K562 (cell line): ENCODE measurements around the gene MYO9A. TPM values are rescaled to one million over a fixed set of nuclear protein-coding genes. Genes with fewer than 3 reads are reported as not detected.

ENCODE experiments used
- polyA plus RNA-seq, 8 experiments: library from polyadenylated mRNA; depleted of rRNA in 4 of 8; stranded (reverse) in 5 of 8; unstranded in 3 of 8; fragments of >200 nt; fragmentation: Nextera tagmentation in 2 of 8; fragmentation: Illumina TruSeq in 1 of 8; extraction: Ambion mirVana in 2 of 8; extraction: Trizol in 1 of 8; gene quantifications; 2 replicates each; pipeline versions ENCODE4 v1.2.1 to v1.2.3, GENCODE V29; 2011 to 2014; ENCODE audit warnings: inconsistent platforms in 1 of 8, missing spikeins in 1 of 8
- small RNA-seq: library from RNA; depleted of rRNA; stranded (forward); fragments of <200 nt; gene quantifications from one replicate; pipeline ENCODE3, GENCODE V24; 2014
- total RNA-seq, 7 experiments: library from RNA; depleted of rRNA in 6 of 7; stranded (reverse); fragments of >200 nt in 6 of 7; fragmentation: Illumina TruSeq in 2 of 7; extraction: Trizol in 2 of 7; gene quantifications; 2 replicates each; pipeline versions ENCODE4 v1.2.1 to v1.2.3, GENCODE V29; 2011 to 2021; ENCODE audit warnings: low replicate concordance in 1 of 7

MYO9A gene
- total and polyA plus RNA-seq, 9 of the 15 experiments (the other 6 are each of a cell fraction or from before 2014, with no cell fraction given), result 1.9 to 15.4 (median 5.8) TPM

Small RNA genes lying within 50 kb of the gene (small RNA-seq; reads per million reads assigned to genes)
- gene RNA5SP399, result 0.95 reads per million, percentile 56 among the genes with 10 or more reads in this experiment
- gene RNU2-65P, result not detected

Other genes with a start within 250 kb of the MYO9A start
- 1.4 and 2.1 TPM in 2 replicates for gene SENP8, start 253 bp upstream of the MYO9A start, total RNA-seq (2014; rRNA removed)
- 1.8 and 2.3 TPM in 2 replicates for gene SENP8, start 253 bp upstream of the MYO9A start, total RNA-seq (2014; rRNA removed; fragmentation: Illumina TruSeq; extraction: Trizol)
- gene SENP8, start 253 bp upstream of the MYO9A start, total RNA-seq (2015; rRNA removed; fragmentation: Illumina TruSeq; extraction: Trizol), result 1.4 and 1.7 TPM in 2 replicates
- 2.4 and 2.8 TPM in 2 replicates for gene SENP8, start 253 bp upstream of the MYO9A start, total RNA-seq (2021)
- gene SENP8, start 253 bp upstream of the MYO9A start, polyA plus RNA-seq (2011; rRNA removed), result 5.4 and 5.9 TPM in 2 replicates
- 3.5 and 3.6 TPM in 2 replicates for gene SENP8, start 253 bp upstream of the MYO9A start, polyA plus RNA-seq (2014; fragmentation: Illumina TruSeq; extraction: Trizol)
- 1 to 10 TPM; 3.3 to 4.7 TPM for gene SENP8, start 253 bp upstream of the MYO9A start, polyA plus RNA-seq (2014; fragmentation: Nextera tagmentation; extraction: Ambion mirVana)
- gene SENP8, start 253 bp upstream of the MYO9A start, polyA plus RNA-seq (2014; rRNA removed), result 1.3 and 1.7 TPM in 2 replicates
- gene GRAMD2A, start 79.6 kb upstream of the MYO9A start, total RNA-seq (2014; rRNA removed), result not detected in 2 replicates
- not detected in 2 replicates for gene GRAMD2A, start 79.6 kb upstream of the MYO9A start, total RNA-seq (2014; rRNA removed; fragmentation: Illumina TruSeq; extraction: Trizol)
- gene GRAMD2A, start 79.6 kb upstream of the MYO9A start, total RNA-seq (2015; rRNA removed; fragmentation: Illumina TruSeq; extraction: Trizol), result not detected in 2 replicates
- not detected in 2 replicates for gene GRAMD2A, start 79.6 kb upstream of the MYO9A start, total RNA-seq (2021)
- gene GRAMD2A, start 79.6 kb upstream of the MYO9A start, polyA plus RNA-seq (2011; rRNA removed), result 0.14 and 0.22 TPM in 2 replicates
- not detected in 2 replicates for gene GRAMD2A, start 79.6 kb upstream of the MYO9A start, polyA plus RNA-seq (2014; fragmentation: Illumina TruSeq; extraction: Trizol)
- gene GRAMD2A, start 79.6 kb upstream of the MYO9A start, polyA plus RNA-seq (2014; fragmentation: Nextera tagmentation; extraction: Ambion mirVana), result not detected
- 0.08 TPM in 1 of 2 replicates, not detected in the other for gene GRAMD2A, start 79.6 kb upstream of the MYO9A start, polyA plus RNA-seq (2014; rRNA removed)
- gene PKM, start 113.0 kb upstream of the MYO9A start, total RNA-seq (2014; rRNA removed), result 368 and 422 TPM in 2 replicates
- 309 and 338 TPM in 2 replicates for gene PKM, start 113.0 kb upstream of the MYO9A start, total RNA-seq (2014; rRNA removed; fragmentation: Illumina TruSeq; extraction: Trizol)
- gene PKM, start 113.0 kb upstream of the MYO9A start, total RNA-seq (2015; rRNA removed; fragmentation: Illumina TruSeq; extraction: Trizol), result 472 and 481 TPM in 2 replicates
- 466 and 471 TPM in 2 replicates for gene PKM, start 113.0 kb upstream of the MYO9A start, total RNA-seq (2021)
- 825 and 845 TPM in 2 replicates for gene PKM, start 113.0 kb upstream of the MYO9A start, polyA plus RNA-seq (2011; rRNA removed)
- 507 and 521 TPM in 2 replicates for gene PKM, start 113.0 kb upstream of the MYO9A start, polyA plus RNA-seq (2014; fragmentation: Illumina TruSeq; extraction: Trizol)
- gene PKM, start 113.0 kb upstream of the MYO9A start, polyA plus RNA-seq (2014; fragmentation: Nextera tagmentation; extraction: Ambion mirVana), result 100 to 1,000 TPM; 140 to 308 TPM
- 383 and 417 TPM in 2 replicates for gene PKM, start 113.0 kb upstream of the MYO9A start, polyA plus RNA-seq (2014; rRNA removed)
- 24.1 and 24.9 TPM in 2 replicates for gene PARP6, start 154.4 kb upstream of the MYO9A start, total RNA-seq (2014; rRNA removed)
- gene PARP6, start 154.4 kb upstream of the MYO9A start, total RNA-seq (2014; rRNA removed; fragmentation: Illumina TruSeq; extraction: Trizol), result 26.3 and 28.3 TPM in 2 replicates
- 25.2 and 27.8 TPM in 2 replicates for gene PARP6, start 154.4 kb upstream of the MYO9A start, total RNA-seq (2015; rRNA removed; fragmentation: Illumina TruSeq; extraction: Trizol)
- gene PARP6, start 154.4 kb upstream of the MYO9A start, total RNA-seq (2021), result 35.0 and 42.9 TPM in 2 replicates
- gene PARP6, start 154.4 kb upstream of the MYO9A start, polyA plus RNA-seq (2011; rRNA removed), result 83.2 and 105 TPM in 2 replicates
- 34.4 and 41.7 TPM in 2 replicates for gene PARP6, start 154.4 kb upstream of the MYO9A start, polyA plus RNA-seq (2014; fragmentation: Illumina TruSeq; extraction: Trizol)
- 10 to 100 TPM; 14.8 to 18.9 TPM for gene PARP6, start 154.4 kb upstream of the MYO9A start, polyA plus RNA-seq (2014; fragmentation: Nextera tagmentation; extraction: Ambion mirVana)
- gene PARP6, start 154.4 kb upstream of the MYO9A start, polyA plus RNA-seq (2014; rRNA removed), result 39.3 and 43.4 TPM in 2 replicates
- 0.04 TPM in 1 of 2 replicates, not detected in the other for gene CELF6, start 202.0 kb upstream of the MYO9A start, total RNA-seq (2014; rRNA removed)
- not detected in 2 replicates for gene CELF6, start 202.0 kb upstream of the MYO9A start, total RNA-seq (2014; rRNA removed; fragmentation: Illumina TruSeq; extraction: Trizol)
- 0.08 TPM in 1 of 2 replicates, not detected in the other for gene CELF6, start 202.0 kb upstream of the MYO9A start, total RNA-seq (2015; rRNA removed; fragmentation: Illumina TruSeq; extraction: Trizol)
- not detected in 2 replicates for gene CELF6, start 202.0 kb upstream of the MYO9A start, total RNA-seq (2021)
- gene CELF6, start 202.0 kb upstream of the MYO9A start, polyA plus RNA-seq (2011; rRNA removed), result 0.03 TPM in 1 of 2 replicates, not detected in the other
- not detected in 2 replicates for gene CELF6, start 202.0 kb upstream of the MYO9A start, polyA plus RNA-seq (2014; fragmentation: Illumina TruSeq; extraction: Trizol)
- under 1 TPM in 1 of 2 experiments, not detected in 1; 0.01 TPM for gene CELF6, start 202.0 kb upstream of the MYO9A start, polyA plus RNA-seq (2014; fragmentation: Nextera tagmentation; extraction: Ambion mirVana)
- 0.11 TPM in 1 of 2 replicates, not detected in the other for gene CELF6, start 202.0 kb upstream of the MYO9A start, polyA plus RNA-seq (2014; rRNA removed)